ENCODE data around the gene TNIK. TPM values are rescaled to one million over a fixed set of nuclear protein-coding genes. Genes with fewer than 3 reads are reported as not detected.

The TNIK gene
- polyA plus RNA-seq, 1 donor from 2014 or later, result 19.3 TPM

GRCh38 chr3:171354049-171354705 is 106.0 kb downstream of the TNIK start:
- no peaks in the 10 kb centered on the region for H4K20me1 ChIP-seq (ENCODE audit: insufficient read depth)
- no peak overlapping the region for H3K9ac ChIP-seq (ENCODE audit: low read length)
- H3K4me2 ChIP-seq (ENCODE audit: low read length), result no peak overlapping the region
- no peaks in the 10 kb centered on the region for H3K9me3 ChIP-seq (ENCODE audit: low read length)
- H3K9me2 ChIP-seq (ENCODE audit: insufficient read depth, low read length), result no peaks in the 10 kb centered on the region
- H3K27me3 ChIP-seq (ENCODE audit: insufficient read depth, low read depth, low read length), result no peaks in the 10 kb centered on the region
- H2AFZ ChIP-seq (ENCODE audit: low read depth, low read length), result no peak overlapping the region
- H3K27ac ChIP-seq (ENCODE audit: low read length), result no peak overlapping the region
- no peak overlapping the region for H3K4me3 ChIP-seq (ENCODE audit: low read length)
- no peak for TF ChIP-seq SMC3 (conservative IDR thresholded peaks at IDR 0.05; ENCODE audit: poor library complexity)
- no peak for TF ChIP-seq TAF1 (IDR thresholded peaks at IDR 0.05; ENCODE audit: low read depth)
- TF ChIP-seq EZH2 (IDR thresholded peaks at IDR 0.05; ENCODE audit: borderline replicate concordance, insufficient read depth, low read length, poor library complexity, severe bottlenecking), result no peak
- TF ChIP-seq EP300 (conservative IDR thresholded peaks at IDR 0.05; ENCODE audit: poor library complexity, severe bottlenecking), result no peak
- no peak for TF ChIP-seq RAD21 (conservative IDR thresholded peaks at IDR 0.05)
- TF ChIP-seq MXI1 (conservative IDR thresholded peaks at IDR 0.05; ENCODE audit: poor library complexity, severe bottlenecking), result no peak
- TF ChIP-seq POLR2AphosphoS5 (IDR thresholded peaks at IDR 0.05), result no peak
- TF ChIP-seq, protein P1, sequence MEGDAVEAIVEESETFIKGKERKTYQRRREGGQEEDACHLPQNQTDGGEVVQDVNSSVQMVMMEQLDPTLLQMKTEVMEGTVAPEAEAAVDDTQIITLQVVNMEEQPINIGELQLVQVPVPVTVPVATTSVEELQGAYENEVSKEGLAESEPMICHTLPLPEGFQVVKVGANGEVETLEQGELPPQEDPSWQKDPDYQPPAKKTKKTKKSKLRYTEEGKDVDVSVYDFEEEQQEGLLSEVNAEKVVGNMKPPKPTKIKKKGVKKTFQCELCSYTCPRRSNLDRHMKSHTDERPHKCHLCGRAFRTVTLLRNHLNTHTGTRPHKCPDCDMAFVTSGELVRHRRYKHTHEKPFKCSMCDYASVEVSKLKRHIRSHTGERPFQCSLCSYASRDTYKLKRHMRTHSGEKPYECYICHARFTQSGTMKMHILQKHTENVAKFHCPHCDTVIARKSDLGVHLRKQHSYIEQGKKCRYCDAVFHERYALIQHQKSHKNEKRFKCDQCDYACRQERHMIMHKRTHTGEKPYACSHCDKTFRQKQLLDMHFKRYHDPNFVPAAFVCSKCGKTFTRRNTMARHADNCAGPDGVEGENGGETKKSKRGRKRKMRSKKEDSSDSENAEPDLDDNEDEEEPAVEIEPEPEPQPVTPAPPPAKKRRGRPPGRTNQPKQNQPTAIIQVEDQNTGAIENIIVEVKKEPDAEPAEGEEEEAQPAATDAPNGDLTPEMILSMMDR (IDR thresholded peaks at IDR 0.05; ENCODE audit: poor library complexity, severe bottlenecking), result no peak
- no peak for TF ChIP-seq REST (IDR thresholded peaks at IDR 0.05; ENCODE audit: borderline replicate concordance)
- no peaks in the 10 kb centered on the region for H3F3A ChIP-seq (ENCODE audit: insufficient read depth, low read length, poor library complexity, severe bottlenecking)
- H3K36me3 ChIP-seq (ENCODE audit: insufficient read depth, low read length), result no peaks in the 10 kb centered on the region
- no peaks in the 10 kb centered on the region for H3K79me2 ChIP-seq (replicated peaks; ENCODE audit: insufficient read depth, low read length)

DNA sequence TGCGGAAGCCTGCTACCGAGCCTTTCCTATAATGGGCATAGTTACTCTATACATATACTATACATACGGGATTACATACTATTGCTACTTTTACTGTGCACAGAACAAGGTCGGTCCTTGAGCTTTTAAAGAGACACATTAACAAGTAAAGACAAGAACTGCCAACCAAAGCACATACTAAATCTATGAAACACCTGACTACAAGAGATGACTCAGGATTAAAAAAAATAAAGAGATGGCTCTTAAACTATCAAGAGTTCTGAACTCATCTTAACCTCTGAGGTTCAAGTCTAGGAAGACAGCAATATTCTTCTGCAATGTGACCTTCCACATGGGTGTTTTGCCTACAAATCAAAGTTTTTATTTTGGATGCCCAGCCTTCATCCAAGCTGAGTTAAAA is 106.8 kb downstream of the TNIK start:
- no peak overlapping the region for H3K4me2 ChIP-seq (ENCODE audit: low read length)

More for the DNA sequence above, 106.8 kb downstream of the TNIK start:
- Histone ChIP-seq H3K36me3 (ENCODE audit: insufficient read depth, low read length) (no peaks in the 10 kb centered on the region), H2AFZ (ENCODE audit: low read depth, low read length) (no peak overlapping the region), H3K9ac (ENCODE audit: low read length) (no peak overlapping the region), H3K9me3 (ENCODE audit: low read length) (no peaks in the 10 kb centered on the region), H3K4me3 (ENCODE audit: low read length) (no peak overlapping the region), H4K20me1 (ENCODE audit: insufficient read depth) (no peaks in the 10 kb centered on the region), H3K9me2 (ENCODE audit: insufficient read depth, low read length) (no peaks in the 10 kb centered on the region), H3F3A (ENCODE audit: insufficient read depth, low read length, poor library complexity, severe bottlenecking) (no peaks in the 10 kb centered on the region), H3K79me2 (replicated peaks; ENCODE audit: insufficient read depth, low read length) (no peaks in the 10 kb centered on the region), H3K27me3 (ENCODE audit: insufficient read depth, low read depth, low read length) (no peaks in the 10 kb centered on the region), H3K27ac (ENCODE audit: low read length) (no peak overlapping the region)
- no peak for TF ChIP-seq TAF1 (IDR thresholded peaks at IDR 0.05; ENCODE audit: low read depth)
- no peak for TF ChIP-seq RAD21 (conservative IDR thresholded peaks at IDR 0.05)
- TF ChIP-seq EZH2 (IDR thresholded peaks at IDR 0.05; ENCODE audit: borderline replicate concordance, insufficient read depth, low read length, poor library complexity, severe bottlenecking), result no peak
- no peak for TF ChIP-seq REST (IDR thresholded peaks at IDR 0.05; ENCODE audit: borderline replicate concordance)
- no peak for TF ChIP-seq EP300 (conservative IDR thresholded peaks at IDR 0.05; ENCODE audit: poor library complexity, severe bottlenecking)
- TF ChIP-seq SMC3 (conservative IDR thresholded peaks at IDR 0.05; ENCODE audit: poor library complexity), result no peak
- TF ChIP-seq MXI1 (conservative IDR thresholded peaks at IDR 0.05; ENCODE audit: poor library complexity, severe bottlenecking), result no peak
- TF ChIP-seq, protein P1 (IDR thresholded peaks at IDR 0.05; ENCODE audit: poor library complexity, severe bottlenecking), result no peak
- TF ChIP-seq POLR2AphosphoS5 (IDR thresholded peaks at IDR 0.05), result no peak
